AG08396 (cell line): ENCODE data around the gene BRINP1.

Experiments
- DNase-seq: peaks from one replicate; pipeline ENCODE4 v3.0.0; 2012; ENCODE audit warnings: low spot score, mixed read lengths

BRINP1 gene

DNA sequence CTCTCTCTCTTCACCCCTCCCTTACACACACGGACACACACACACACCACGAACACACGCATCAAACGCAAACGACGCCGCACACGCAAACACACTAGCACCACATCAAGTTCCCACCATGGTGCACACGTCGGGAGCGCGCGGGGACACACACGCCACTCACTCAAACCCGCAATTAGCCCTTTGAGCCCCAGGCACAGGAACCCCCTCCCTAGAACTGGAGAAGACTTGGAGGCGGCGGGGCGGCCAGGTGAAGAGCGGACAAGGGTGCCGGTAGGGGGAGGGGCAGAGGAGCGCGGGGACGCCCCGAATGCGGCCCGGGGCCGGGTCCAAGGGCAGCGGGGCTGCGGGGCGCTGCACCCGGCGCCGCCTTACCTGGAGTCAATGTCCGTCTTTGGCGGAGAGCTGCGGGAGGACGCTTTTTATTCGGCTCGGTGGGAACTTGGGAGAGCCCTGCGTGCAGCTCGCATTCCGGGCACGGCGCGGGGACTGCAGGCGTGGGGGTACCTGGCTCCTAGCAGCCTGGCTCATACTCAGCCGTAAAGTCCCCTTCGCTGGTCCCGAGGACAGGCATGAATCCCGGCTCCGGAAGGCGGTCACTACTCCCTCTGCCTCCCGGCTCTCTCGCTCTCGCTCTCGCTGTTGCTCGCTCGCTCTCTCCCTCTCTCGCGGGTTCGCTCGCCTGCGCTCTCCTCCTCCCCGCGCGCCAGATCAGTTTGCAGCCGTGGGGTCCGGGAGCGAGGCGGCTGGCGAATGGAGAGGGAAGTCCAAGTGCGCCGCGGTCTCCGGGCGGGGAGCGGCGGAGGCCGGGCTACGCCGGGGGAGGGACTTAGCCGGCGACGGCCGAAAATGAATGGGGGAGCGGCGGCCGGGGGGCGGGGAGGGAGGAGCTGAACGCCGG, at the start of gene BRINP1:
BRINP1 (minus strand) TSS at position 755 of the 901 bp plus-strand sequence. CDS start 56,080 bp downstream, outside the sequence.
- DNase-seq = peak; percentile 17

DNA sequence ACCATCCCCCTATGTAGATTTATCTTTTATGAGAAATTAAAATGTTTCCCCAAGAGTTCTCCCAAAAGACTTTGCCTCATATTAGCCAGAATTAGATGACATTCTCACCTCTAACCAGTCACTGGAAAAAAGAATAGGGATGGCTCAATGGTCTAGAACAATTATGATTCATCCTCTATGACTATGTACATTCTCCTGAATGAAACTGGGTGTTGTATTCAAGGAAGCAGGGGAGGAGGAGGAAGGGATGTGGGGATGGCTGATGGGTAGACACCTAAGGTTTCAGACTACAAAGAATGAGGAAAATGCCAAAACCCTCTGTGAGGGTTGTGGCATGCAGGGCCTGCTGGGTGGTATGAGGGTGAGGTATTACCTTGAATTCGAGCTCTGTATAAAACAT, 49.5 kb upstream of the BRINP1 start:
- DNase-seq = no peak

DNA sequence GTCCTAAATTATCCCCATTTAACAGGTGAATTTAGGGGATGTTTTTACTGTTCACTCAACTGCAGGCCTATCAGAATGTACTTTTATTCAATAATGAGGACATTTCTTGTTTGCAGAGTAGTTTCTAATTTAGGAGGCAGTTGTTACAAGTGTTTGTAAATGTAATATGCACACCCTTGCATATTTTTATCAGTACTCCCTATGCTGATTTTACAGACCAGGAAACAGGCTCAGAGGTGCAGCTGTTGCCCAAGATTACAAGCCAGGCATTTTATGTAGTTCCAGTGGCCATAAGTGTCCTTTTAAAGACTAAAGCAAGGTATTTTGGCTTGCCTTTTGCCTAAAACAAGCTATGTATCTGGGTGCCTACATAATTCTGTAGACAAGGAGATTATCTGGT, 47.6 kb upstream of the BRINP1 start:
- no peak for DNase-seq

DNA sequence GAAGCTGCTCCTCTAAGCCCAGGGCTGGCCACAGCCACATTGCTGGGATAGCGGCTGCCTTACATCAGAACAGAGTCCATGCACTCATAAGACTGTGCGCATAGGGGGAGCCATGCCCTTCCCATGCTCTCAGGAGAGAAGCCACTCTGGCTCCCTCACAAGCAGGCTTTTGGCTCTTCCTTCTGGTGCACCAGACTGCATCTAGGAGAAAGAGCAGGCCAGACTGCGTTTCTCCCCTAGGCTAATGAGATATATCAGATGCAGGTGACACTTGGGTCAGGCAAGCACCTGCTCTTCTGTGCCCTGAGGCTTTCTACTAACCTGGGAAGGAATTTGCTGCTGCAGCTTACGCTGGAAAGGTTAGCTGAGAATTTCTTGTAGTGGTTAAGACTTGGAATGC, 43.2 kb upstream of the BRINP1 start:
- DNase-seq = no peak

GRCh38 chr9:119409552-119409951, 40.3 kb upstream of the BRINP1 start:
- DNase-seq = no peak

GRCh38 chr9:119400606-119401005, 31.4 kb upstream of the BRINP1 start:
- DNase-seq = no peak

DNA sequence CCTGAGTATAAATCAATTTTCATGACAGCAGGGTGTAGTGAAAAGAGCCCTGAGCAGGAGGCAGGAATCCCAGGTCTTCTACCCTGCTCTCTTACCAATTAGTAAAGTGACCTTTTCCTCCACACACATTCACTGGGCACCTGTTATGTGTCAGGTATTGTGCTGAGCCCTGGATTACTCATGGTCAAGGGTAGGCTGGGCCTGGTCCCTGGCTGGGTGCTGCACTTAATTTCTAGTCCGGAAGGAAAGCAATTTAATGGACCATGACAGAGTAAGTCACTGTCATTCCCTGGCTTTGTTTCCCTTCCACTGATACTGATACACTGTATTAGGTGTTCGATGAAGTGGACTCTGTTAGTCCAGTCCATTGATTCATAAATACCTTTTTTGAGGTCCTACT, 29.1 kb upstream of the BRINP1 start:
- DNase-seq = no peak

- DNase-seq = no peak
Measured at GRCh38 chr9:119391878-119392277, 22.6 kb upstream of the BRINP1 start.

- no peak for DNase-seq
Measured at GRCh38 chr9:119375892-119376291, 6.7 kb upstream of the BRINP1 start.

- no peak for DNase-seq
Measured at GRCh38 chr9:119372951-119373350, 3.7 kb upstream of the BRINP1 start.

DNA sequence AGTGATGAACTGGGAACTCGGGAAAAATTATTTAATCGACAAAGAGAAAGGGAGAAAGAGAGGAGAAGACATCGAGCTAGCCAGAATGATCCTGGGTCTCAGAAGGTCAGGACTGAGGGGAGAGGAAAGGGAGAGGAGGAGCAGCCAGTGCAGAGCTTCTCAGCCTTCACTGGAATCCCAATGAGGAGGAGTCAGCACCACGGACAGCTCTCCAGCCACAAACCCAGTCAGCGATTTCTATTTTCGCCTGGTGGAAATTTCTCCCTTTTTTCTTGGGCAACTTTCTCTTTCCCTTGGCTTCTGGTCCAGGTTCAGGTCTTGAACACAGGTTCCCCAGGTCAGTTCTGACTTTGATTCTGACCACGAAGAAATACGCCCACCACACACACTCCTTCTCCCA, 1.6 kb upstream of the BRINP1 start:
- DNase-seq = peak; percentile 64

DNA sequence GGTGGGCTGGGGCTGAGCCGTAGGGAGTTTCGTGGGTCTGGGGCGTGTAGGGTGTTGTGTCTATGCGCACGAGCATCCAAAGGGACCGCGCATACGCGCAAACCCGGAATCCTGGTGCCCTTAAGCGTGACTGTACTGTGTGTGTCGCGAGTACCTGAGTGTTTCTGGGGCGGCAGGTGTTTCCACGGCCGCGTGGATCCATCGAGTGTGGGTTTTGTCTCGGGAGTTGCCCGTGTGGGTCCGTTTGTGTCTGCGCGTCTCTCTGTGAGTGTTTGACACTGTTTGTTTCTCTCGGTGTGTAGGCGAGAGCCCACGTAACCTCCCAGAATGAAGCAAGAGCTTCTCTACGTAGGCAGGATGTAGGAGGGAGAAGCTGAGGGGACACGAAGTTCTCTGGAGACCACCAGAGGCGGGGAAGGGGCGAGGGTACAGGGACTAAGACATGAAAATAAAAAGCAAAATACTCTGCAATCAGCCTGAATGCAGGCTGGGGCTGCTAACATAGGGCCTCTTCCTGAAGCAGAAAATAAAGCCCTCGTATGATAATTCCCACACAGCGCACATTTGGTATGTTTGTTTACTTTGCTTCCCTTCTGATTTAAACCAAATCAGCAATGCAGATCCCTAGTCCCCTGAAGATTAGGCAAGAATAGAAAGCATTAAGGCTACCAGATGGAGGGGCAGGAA, 588 bp upstream of the BRINP1 start:
- no peak for DNase-seq

- no peak for DNase-seq
Measured at GRCh38 chr9:119368179-119368578, 1.1 kb downstream of the BRINP1 start.

DNA sequence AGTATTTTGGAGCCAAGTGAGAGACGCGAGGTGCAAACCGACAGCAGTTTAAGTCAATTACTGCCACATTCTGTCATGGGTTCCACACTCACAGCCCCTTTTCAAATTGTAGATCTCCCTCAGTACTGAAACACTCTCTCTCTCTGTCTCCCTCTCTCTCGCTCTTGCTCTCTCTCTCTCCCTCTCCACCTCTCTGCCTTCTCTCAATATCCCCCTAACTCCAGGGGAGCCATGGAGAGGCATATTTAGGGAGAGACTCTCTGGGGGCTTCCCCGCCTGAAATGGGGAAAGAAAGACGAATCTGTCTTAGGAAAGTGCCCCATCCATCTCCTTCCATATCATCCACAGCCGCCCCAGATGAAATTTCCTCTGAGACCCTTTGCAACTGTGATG, 1.6 kb downstream of the BRINP1 start:
- no peak for DNase-seq

DNA sequence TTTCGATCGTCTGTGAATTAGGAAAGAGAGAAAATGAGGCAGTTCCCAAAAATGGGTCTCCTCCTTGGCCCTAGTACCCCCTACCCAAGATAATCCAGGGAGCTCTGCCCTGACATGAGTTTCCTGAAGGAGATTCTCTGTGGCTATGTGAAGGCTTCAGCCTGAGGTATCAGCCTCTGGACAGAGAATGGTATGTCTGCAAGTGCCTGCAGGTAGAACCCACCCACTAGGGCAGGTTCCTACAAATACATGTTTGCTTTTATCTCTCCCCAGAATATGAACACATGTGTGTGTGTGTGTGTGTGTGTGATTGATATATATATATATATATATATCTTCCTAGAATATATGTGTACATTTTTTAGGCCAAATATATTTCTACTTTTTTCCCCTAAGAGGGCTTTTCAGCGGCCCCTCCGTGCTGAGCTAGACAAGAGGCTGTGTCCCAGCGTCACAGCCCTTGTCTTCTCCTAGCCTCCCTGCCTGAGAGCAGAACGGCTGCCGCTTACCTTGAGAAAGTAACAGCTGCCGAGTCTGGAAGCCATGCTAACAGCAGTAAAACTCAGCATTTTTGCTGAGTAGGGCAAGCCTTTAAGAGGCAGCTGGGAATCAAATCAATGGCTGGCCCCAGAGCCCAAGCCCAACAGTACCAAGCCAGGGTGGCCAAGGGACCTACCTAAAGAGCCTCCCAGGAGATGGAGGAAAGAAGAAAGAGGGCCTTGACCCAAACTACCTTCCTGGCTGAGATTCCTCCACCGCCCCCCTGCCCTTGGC, 2.1 kb downstream of the BRINP1 start:
- DNase-seq = no peak

DNA sequence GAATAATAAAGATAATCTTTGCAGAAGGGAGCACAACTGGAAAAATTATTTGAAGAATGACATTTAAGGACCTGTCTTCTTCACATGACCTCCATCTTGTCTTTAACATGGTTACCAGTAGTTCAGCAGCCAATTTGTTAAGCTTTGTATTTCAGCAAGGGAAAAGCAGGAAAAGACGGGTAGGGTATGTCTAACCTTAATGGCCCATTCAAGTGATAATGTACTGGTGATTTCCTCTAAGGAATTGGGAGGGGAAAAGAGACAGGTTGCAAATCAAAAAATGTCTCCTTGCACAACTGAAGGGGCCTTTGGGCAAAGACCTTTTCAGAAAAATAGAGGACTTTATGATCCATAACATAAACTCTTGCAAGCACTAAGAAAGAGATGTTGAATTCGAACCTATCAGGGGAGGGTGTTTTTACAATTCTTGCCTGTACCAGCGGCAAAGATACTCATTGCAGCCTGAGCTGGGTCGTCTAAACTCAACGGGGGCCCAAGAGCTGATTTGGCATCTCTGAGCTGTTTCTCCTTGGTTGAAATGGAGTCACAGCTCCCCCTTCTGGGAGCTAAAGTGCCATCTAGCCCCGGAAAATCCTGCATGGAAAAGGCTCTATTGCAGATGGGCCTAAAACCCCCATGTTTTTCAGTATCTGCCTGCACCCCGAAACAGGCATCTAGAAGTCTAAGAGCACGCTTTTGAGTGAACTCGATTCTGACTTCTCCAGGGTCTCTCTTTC, 3.8 kb downstream of the BRINP1 start:
- DNase-seq = peak; percentile 18

- no peak for DNase-seq
Measured at GRCh38 chr9:119360237-119360636, 9.0 kb downstream of the BRINP1 start.

- no peak for DNase-seq
Measured at GRCh38 chr9:119357336-119358096, 11.7 kb downstream of the BRINP1 start.

DNA sequence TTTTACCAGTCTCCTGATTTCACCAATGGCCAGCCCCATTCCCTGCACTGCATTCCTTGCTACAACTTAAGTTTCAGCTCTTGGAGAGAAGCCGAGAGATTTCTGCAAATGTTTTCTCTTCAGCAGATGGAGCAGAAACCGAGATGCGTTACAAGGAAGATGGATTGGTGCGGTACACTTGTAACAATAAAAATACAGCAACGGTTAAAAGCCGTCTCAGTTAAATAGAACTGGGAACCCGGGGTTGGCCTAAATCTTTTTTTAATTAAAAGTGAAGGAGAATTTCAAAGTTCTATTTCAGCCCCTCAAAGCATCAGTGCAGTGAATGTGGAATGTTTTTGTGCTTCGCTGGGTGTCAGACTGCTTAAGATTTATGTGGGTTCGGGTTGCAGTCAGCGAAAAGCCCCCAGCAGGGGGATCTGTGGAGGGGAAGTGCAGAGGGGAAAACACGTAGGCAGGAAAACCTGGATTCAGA, 19.8 kb downstream of the BRINP1 start:
- no peak for DNase-seq

DNA sequence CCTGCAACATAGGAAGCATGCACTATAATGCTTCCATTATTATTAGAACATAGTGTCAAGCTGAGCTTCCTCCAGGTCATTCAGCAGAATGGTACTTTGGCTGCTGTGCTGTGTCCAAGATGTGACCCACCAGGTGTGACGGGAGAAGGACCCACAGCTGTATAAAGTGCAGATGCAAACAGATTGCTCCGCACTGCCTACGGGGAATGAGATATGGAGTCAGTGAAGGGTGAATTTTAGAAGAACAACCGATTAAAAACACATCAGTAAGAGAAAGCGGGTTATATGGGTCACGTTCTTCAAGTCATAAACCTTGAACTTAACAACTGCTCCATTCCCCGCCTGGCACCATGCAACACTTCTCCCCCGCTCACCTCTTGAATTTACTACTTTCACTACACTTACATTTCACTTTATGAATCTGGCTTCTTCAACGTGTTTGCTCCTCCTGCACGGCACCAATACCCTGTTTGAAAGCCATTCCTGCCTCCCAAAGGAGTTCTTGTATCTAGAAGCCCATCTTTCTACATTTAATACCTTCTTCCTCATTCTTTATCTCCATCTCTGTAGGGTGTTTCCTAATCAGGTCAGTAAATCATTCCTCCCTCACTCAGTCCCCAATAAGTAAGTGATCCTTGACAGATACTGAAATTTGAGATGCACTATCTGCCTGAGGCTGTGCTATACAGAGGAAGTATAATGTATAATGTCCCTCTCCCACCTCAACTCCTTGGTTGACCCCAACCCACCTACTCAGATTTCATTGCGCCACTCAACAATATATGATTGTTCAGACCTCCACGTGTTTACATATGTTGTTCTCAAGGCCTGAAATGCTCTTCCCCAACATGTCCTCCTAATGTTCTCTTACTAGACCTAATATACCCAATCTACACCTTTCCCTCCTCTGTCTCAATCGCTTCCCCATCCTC, 25.9 kb downstream of the BRINP1 start:
- no peak for DNase-seq
